Neural progenitor cell (in vitro differentiated cells): Measurements from ENCODE around the gene S100A16.

ENCODE experiments used
- CTCF ChIP-seq: fragments of 200-600 bp; sonication (generic); IDR thresholded peaks from 2 replicates; pipeline ENCODE4 v1.5.1; 2017; ENCODE audit warnings: antibody characterized with exemption, mild to moderate bottlenecking
- EZH2 ChIP-seq: fragments of 200-600 bp; sonication (generic); IDR thresholded peaks from 2 replicates; pipeline ENCODE4 v1.6.1; 2017; ENCODE audit warnings: antibody characterized with exemption, mild to moderate bottlenecking, moderate library complexity

GRCh38 chr1:153614189-153614900, 1.4 kb upstream of the S100A16 start:
- TF ChIP-seq CTCF (no peak), EZH2 (no peak)
